Activated B cell treated with CpG ODN at 0.5 μM for 24 hours (primary cell): ENCODE data around the gene KIFAP3. TPM values are rescaled to one million over a fixed set of nuclear protein-coding genes. Genes with fewer than 3 reads are reported as not detected.

ENCODE experiments used
- ATAC-seq: fragments of 200-7000 bp; cut with Tn5 transposase; one replicate; pipeline ENCODE4 v1.10.0; 2021; ENCODE audit warnings: low read depth, mild to moderate bottlenecking, moderate library complexity
- CTCF ChIA-PET: fragments of 350-600 bp; sonication (Branson Sonifier 250); formaldehyde crosslinking; loops from one replicate; lab custom pipeline; 2021; ENCODE audit warnings: antibody characterized with exemption; lab: Charles Lee
- POLR2A ChIA-PET: fragments of 350-600 bp; sonication (Branson Sonifier 250); formaldehyde crosslinking; loops from one replicate; lab custom pipeline; 2021; ENCODE audit warnings: antibody characterized with exemption; lab: Charles Lee
- DNase-seq: peaks from one replicate; pipeline ENCODE4 v3.0.0; 2022
- H3K27ac Mint-ChIP-seq: one replicate; pipeline ENCODE4 v1.8.0; 2020; ENCODE audit warnings: mixed read lengths
- H3K27me3 Mint-ChIP-seq: one replicate; pipeline ENCODE4 v1.8.0; 2021; ENCODE audit warnings: mixed read lengths
- H3K36me3 Mint-ChIP-seq: one replicate; pipeline ENCODE4 v1.8.0; 2021; ENCODE audit warnings: low read depth, mixed read lengths
- H3K4me1 Mint-ChIP-seq: one replicate; pipeline ENCODE4 v1.8.0; 2021; ENCODE audit warnings: mixed read lengths
- H3K4me3 Mint-ChIP-seq: one replicate; pipeline ENCODE4 v1.8.0; 2020; ENCODE audit warnings: mild to moderate bottlenecking, mixed read lengths
- H3K9me3 Mint-ChIP-seq: one replicate; pipeline ENCODE4 v1.8.0; 2020; ENCODE audit warnings: mixed read lengths
- CTCF ChIP-seq: fragments of 200-600 bp; IDR thresholded peaks from one replicate; pipeline ENCODE4 v1.8.0; 2022; ENCODE audit warnings: antibody characterized with exemption, mild to moderate bottlenecking
- intact Hi-C: fragments of 100-400 bp; cut with micrococcal nuclease; formaldehyde crosslinking; loops from one replicate; pipeline ENCODE4 v1.15.1; 2024
- total RNA-seq: library from RNA; stranded (reverse); gene quantifications from 2 replicates; pipeline ENCODE4 v1.2.3, GENCODE V29; 2022

The KIFAP3 gene
- total RNA-seq, 1 donor from 2014 or later = 12.7 TPM

- Mint-ChIP-seq H3K9me3 (peaks cover 3% of the 10 kb centered on the region), H3K27ac (no peak overlapping the region), H3K27me3 (no peaks in the 10 kb centered on the region), H3K4me3 (no peak overlapping the region), H3K36me3 (peaks cover 6% of the 10 kb centered on the region), H3K4me1 (peaks cover 2% of the 10 kb centered on the region)
- ChIA-PET CTCF (no interaction called here), POLR2A (no interaction called here)
- intact Hi-C loops = no loop called here
- DNase-seq (no peak), ATAC-seq (no peak)
- TF ChIP-seq CTCF = no peak
Observed at GRCh38 chr1:169915150-169915549, 159.3 kb downstream of the KIFAP3 start.

GRCh38 chr1:169914531-169914930 lies 160.0 kb downstream of the KIFAP3 start:
- peaks cover 3% of the 10 kb centered on the region for H3K9me3 Mint-ChIP-seq
- H3K27me3 Mint-ChIP-seq = no peaks in the 10 kb centered on the region
- TF ChIP-seq CTCF = no peak
- no peak overlapping the region for H3K4me3 Mint-ChIP-seq
- DNase-seq (no peak), ATAC-seq (no peak)
- H3K4me1 Mint-ChIP-seq = peaks cover 2% of the 10 kb centered on the region
- no peak overlapping the region for H3K27ac Mint-ChIP-seq
- H3K36me3 Mint-ChIP-seq = peaks cover 5% of the 10 kb centered on the region
- ChIA-PET CTCF (no interaction called here), POLR2A (no interaction called here)
- intact Hi-C loops = no loop called here

- H3K27me3 Mint-ChIP-seq = peaks cover 2% of the 10 kb centered on the region
- H3K36me3 Mint-ChIP-seq = no peaks in the 10 kb centered on the region
- H3K4me3 Mint-ChIP-seq = no peak overlapping the region
- H3K9me3 Mint-ChIP-seq = peaks cover 3% of the 10 kb centered on the region
- CTCF ChIA-PET = no interaction called here
- no peak for TF ChIP-seq CTCF
- no peak overlapping the region for H3K27ac Mint-ChIP-seq
- intact Hi-C loops = no loop called here
- ATAC-seq = no peak
- no peak for DNase-seq
- H3K4me1 Mint-ChIP-seq = peaks cover 6% of the 10 kb centered on the region
- POLR2A ChIA-PET = no interaction called here
Observed at GRCh38 chr1:169909499-169909898, 165.0 kb downstream of the KIFAP3 start.

GRCh38 chr1:169906938-169907337 lies 167.6 kb downstream of the KIFAP3 start:
- no peak overlapping the region for H3K27ac Mint-ChIP-seq
- ATAC-seq = no peak
- H3K27me3 Mint-ChIP-seq = peaks cover 9% of the 10 kb centered on the region
- H3K9me3 Mint-ChIP-seq = peaks cover 2% of the 10 kb centered on the region
- H3K4me1 Mint-ChIP-seq = peaks cover 10% of the 10 kb centered on the region
- intact Hi-C loops = no loop called here
- POLR2A ChIA-PET = no interaction called here
- CTCF ChIA-PET = no interaction called here
- no peak for DNase-seq
- TF ChIP-seq CTCF = no peak
- no peak overlapping the region for H3K4me3 Mint-ChIP-seq
- H3K36me3 Mint-ChIP-seq = no peaks in the 10 kb centered on the region

GRCh38 chr1:169904834-169905233 lies 169.7 kb downstream of the KIFAP3 start:
- Mint-ChIP-seq H3K36me3 (no peaks in the 10 kb centered on the region), H3K9me3 (no peaks in the 10 kb centered on the region), H3K4me1 (peaks cover 10% of the 10 kb centered on the region), H3K4me3 (no peak overlapping the region), H3K27ac (no peak overlapping the region), H3K27me3 (peaks cover 9% of the 10 kb centered on the region)
- intact Hi-C loops = no loop called here
- no peak for DNase-seq
- ChIA-PET CTCF (no interaction called here), POLR2A (no interaction called here)
- ATAC-seq = no peak
- TF ChIP-seq CTCF = no peak
